HEK293 (cell line): Measurements from ENCODE around the gene ADIG.

ENCODE experiments used
- GFI1B ChIP-seq: fragments of 450-650 bp; formaldehyde crosslinking; IDR thresholded peaks from 2 replicates; pipeline ENCODE4 v1.5.1; 2016; ENCODE audit warnings: missing biosample characterization, missing genetic modification characterization
- SETDB1 ChIP-seq: IDR thresholded peaks from one replicate; pipeline ENCODE4 v1.6.1; 2017; ENCODE audit warnings: mild to moderate bottlenecking, low read length, moderate library complexity, mixed read lengths; ENCODE audit not compliant: insufficient read length
- YY1 ChIP-seq: fragments of 450-650 bp; formaldehyde crosslinking; IDR thresholded peaks from 2 replicates; pipeline ENCODE4 v1.5.1; 2018; ENCODE audit warnings: missing biosample characterization, missing genetic modification characterization
- ZNF132 ChIP-seq: fragments of 450-650 bp; formaldehyde crosslinking; IDR thresholded peaks from 2 replicates; pipeline ENCODE4 v1.5.1; 2017; ENCODE audit warnings: missing biosample characterization, missing genetic modification characterization, borderline replicate concordance
- ZNF701 ChIP-seq: fragments of 450-650 bp; formaldehyde crosslinking; IDR thresholded peaks from 2 replicates; pipeline ENCODE4 v1.5.1; 2016; ENCODE audit warnings: missing biosample characterization, missing genetic modification characterization
- ZNF785 ChIP-seq: fragments of 450-650 bp; formaldehyde crosslinking; IDR thresholded peaks from 2 replicates; pipeline ENCODE4 v1.5.1; 2016; ENCODE audit warnings: missing biosample characterization, missing genetic modification characterization
- ZXDB ChIP-seq: fragments of 450-650 bp; formaldehyde crosslinking; IDR thresholded peaks from 2 replicates; pipeline ENCODE4 v1.5.1; 2016; ENCODE audit warnings: missing biosample characterization, missing genetic modification characterization
- TF ChIP-seq, protein P1 (sequence below): fragments of 450-650 bp; formaldehyde crosslinking; IDR thresholded peaks from 2 replicates; pipeline ENCODE4 v1.5.1; 2016; ENCODE audit warnings: missing biosample characterization, missing genetic modification characterization
- TF ChIP-seq, protein P2 (sequence below): sonication (generic); formaldehyde crosslinking; IDR thresholded peaks from 2 replicates; pipeline ENCODE4 v1.8.1; 2022; ENCODE audit warnings: mild to moderate bottlenecking, moderate library complexity, missing genetic modification reagents
- TF ChIP-seq, protein P3 (sequence below): fragments of 450-650 bp; formaldehyde crosslinking; IDR thresholded peaks from 2 replicates; pipeline ENCODE4 v1.5.1; 2016; ENCODE audit warnings: missing biosample characterization, missing genetic modification characterization
- TF ChIP-seq, protein P4 (sequence below): fragments of 450-650 bp; formaldehyde crosslinking; IDR thresholded peaks from 2 replicates; pipeline ENCODE4 v1.5.1; 2016; ENCODE audit warnings: missing biosample characterization, missing genetic modification characterization

DNA sequence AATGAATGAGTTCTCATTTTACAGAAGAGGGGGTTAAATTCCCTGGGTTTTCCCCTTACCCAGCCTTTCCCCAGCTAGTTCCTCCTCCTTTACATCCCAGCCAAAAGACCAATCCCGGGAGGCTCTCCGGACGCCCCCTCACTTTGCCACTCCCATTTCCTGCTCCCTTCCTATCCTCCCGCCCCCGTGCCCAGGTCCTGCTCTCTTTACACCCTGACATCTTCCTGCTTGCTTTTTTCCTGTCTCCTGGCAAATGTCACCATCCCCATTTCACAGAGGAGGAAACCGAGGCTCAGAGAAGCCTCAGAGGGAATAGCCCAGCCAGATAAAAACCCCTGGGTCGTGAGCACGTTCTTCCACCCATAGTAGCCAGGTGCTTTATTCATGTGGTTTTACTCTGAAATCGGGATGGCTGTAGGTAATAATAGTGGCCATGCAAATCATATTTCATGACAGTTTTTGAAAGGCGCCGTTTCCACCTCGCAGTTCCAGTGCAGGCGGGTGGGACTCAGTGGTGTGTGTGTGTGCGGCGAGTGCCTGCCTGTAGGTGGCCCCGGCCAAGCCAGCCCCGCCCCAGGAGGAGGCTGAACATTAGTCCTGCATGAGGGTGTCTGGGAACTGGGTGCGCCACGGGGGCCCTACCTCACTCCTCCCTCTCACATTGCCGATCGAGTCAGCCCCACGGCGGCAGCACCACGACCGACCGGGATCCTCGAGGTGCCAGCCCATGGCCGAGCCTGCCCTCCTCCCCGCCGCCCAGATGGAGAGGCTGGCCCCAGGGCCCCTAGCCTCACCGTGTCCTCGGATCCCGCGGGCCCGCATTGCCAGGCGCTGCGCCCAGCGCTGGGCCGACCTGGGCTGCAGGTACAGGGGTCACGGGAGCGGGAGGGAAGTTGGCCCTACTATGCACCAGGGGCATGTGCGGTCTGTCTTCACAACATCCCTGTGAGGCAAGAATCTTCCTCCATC lies 20.5 kb downstream of the ADIG start, which contains the start of gene ARHGAP40:
- TF ChIP-seq, protein P1, sequence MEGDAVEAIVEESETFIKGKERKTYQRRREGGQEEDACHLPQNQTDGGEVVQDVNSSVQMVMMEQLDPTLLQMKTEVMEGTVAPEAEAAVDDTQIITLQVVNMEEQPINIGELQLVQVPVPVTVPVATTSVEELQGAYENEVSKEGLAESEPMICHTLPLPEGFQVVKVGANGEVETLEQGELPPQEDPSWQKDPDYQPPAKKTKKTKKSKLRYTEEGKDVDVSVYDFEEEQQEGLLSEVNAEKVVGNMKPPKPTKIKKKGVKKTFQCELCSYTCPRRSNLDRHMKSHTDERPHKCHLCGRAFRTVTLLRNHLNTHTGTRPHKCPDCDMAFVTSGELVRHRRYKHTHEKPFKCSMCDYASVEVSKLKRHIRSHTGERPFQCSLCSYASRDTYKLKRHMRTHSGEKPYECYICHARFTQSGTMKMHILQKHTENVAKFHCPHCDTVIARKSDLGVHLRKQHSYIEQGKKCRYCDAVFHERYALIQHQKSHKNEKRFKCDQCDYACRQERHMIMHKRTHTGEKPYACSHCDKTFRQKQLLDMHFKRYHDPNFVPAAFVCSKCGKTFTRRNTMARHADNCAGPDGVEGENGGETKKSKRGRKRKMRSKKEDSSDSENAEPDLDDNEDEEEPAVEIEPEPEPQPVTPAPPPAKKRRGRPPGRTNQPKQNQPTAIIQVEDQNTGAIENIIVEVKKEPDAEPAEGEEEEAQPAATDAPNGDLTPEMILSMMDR (tag by site-specific recombination) = peak; percentile 79
- TF ChIP-seq, protein P2, sequence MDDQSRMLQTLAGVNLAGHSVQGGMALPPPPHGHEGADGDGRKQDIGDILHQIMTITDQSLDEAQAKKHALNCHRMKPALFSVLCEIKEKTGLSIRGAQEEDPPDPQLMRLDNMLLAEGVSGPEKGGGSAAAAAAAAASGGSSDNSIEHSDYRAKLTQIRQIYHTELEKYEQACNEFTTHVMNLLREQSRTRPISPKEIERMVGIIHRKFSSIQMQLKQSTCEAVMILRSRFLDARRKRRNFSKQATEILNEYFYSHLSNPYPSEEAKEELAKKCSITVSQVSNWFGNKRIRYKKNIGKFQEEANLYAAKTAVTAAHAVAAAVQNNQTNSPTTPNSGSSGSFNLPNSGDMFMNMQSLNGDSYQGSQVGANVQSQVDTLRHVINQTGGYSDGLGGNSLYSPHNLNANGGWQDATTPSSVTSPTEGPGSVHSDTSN (CRISPR knock-in tag) = no peak
- TF ChIP-seq ZNF132 (tag by site-specific recombination) = no peak
- no peak for TF ChIP-seq YY1 (tag by site-specific recombination)
- no peak for TF ChIP-seq SETDB1
- no peak for TF ChIP-seq ZNF785 (tag by site-specific recombination)
- no peak for TF ChIP-seq ZXDB (tag by site-specific recombination)
- TF ChIP-seq, protein P3, sequence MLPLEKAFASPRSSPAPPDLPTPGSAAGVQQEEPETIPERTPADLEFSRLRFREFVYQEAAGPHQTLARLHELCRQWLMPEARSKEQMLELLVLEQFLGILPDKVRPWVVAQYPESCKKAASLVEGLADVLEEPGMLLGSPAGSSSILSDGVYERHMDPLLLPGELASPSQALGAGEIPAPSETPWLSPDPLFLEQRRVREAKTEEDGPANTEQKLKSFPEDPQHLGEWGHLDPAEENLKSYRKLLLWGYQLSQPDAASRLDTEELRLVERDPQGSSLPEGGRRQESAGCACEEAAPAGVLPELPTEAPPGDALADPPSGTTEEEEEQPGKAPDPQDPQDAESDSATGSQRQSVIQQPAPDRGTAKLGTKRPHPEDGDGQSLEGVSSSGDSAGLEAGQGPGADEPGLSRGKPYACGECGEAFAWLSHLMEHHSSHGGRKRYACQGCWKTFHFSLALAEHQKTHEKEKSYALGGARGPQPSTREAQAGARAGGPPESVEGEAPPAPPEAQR (tag by site-specific recombination) = no peak
- TF ChIP-seq GFI1B (tag by site-specific recombination) = no peak
- TF ChIP-seq, protein P4, sequence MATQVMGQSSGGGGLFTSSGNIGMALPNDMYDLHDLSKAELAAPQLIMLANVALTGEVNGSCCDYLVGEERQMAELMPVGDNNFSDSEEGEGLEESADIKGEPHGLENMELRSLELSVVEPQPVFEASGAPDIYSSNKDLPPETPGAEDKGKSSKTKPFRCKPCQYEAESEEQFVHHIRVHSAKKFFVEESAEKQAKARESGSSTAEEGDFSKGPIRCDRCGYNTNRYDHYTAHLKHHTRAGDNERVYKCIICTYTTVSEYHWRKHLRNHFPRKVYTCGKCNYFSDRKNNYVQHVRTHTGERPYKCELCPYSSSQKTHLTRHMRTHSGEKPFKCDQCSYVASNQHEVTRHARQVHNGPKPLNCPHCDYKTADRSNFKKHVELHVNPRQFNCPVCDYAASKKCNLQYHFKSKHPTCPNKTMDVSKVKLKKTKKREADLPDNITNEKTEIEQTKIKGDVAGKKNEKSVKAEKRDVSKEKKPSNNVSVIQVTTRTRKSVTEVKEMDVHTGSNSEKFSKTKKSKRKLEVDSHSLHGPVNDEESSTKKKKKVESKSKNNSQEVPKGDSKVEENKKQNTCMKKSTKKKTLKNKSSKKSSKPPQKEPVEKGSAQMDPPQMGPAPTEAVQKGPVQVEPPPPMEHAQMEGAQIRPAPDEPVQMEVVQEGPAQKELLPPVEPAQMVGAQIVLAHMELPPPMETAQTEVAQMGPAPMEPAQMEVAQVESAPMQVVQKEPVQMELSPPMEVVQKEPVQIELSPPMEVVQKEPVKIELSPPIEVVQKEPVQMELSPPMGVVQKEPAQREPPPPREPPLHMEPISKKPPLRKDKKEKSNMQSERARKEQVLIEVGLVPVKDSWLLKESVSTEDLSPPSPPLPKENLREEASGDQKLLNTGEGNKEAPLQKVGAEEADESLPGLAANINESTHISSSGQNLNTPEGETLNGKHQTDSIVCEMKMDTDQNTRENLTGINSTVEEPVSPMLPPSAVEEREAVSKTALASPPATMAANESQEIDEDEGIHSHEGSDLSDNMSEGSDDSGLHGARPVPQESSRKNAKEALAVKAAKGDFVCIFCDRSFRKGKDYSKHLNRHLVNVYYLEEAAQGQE (tag by site-specific recombination) = no peak
- TF ChIP-seq ZNF701 = no peak
